IMR-90 (cell line): ENCODE measurements around the gene AMT. TPM values are rescaled to one million over a fixed set of nuclear protein-coding genes. Genes with fewer than 3 reads are reported as not detected.

ENCODE experiments used
- ATAC-seq: fragments of 200-7000 bp; cut with Tn5 transposase; 2 replicates; pipeline ENCODE4 v1.9.1; 2020; ENCODE audit warnings: low read depth, mild to moderate bottlenecking, moderate library complexity
- BruUV-seq: library from RNA; stranded (reverse); fragments of 400-500 nt; replicated peaks from 2 replicates; lab custom pipeline; 2021; lab: Mats Ljungman, UMichigan
- CTCF ChIA-PET: fragments of 300-600 bp; formaldehyde crosslinking; extraction: SDS; loops from one replicate; lab custom pipeline; 2021; ENCODE audit warnings: antibody characterized with exemption; lab: Yijun Ruan, JAX
- POLR2A ChIA-PET: fragments of 300-600 bp; sonication (Branson Sonifier 250); formaldehyde crosslinking; loops from one replicate; lab custom pipeline; 2022; ENCODE audit warnings: antibody characterized with exemption; ENCODE audit not compliant: unreplicated experiment; lab: Charles Lee
- DNase-seq: peaks from one replicate; pipeline ENCODE4 v3.0.0; 2013
- H2AFZ ChIP-seq: replicated peaks from 2 replicates; pipeline ENCODE3; 2013; ENCODE audit warnings: low read length, mild to moderate bottlenecking; ENCODE audit not compliant: poor library complexity
- H2AK5ac ChIP-seq: 2 replicates; pipeline ENCODE4 v1.6.1; 2013; ENCODE audit warnings: low read depth, low read length, inconsistent platforms
- H2AK9ac ChIP-seq: replicated peaks from 2 replicates; pipeline ENCODE3; 2013; ENCODE audit warnings: mild to moderate bottlenecking, low read depth, low read length, moderate library complexity; ENCODE audit not compliant: poor library complexity
- H2BK120ac ChIP-seq: 2 replicates; pipeline ENCODE4 v1.6.1; 2013; ENCODE audit warnings: low read depth, low read length, inconsistent platforms
- H2BK15ac ChIP-seq: 3 replicates; pipeline ENCODE4 v1.6.1; 2013; ENCODE audit warnings: low read depth, low read length, inconsistent platforms
- H2BK20ac ChIP-seq: 2 replicates; pipeline ENCODE4 v1.6.1; 2013; ENCODE audit warnings: low read depth, mild to moderate bottlenecking, inconsistent platforms, low read length, moderate library complexity
- H2BK5ac ChIP-seq: 2 replicates; pipeline ENCODE4 v1.6.1; 2013; ENCODE audit warnings: mild to moderate bottlenecking, low read depth, low read length, inconsistent platforms; ENCODE audit not compliant: poor library complexity, severe bottlenecking
- H3K14ac ChIP-seq: replicated peaks from 2 replicates; pipeline ENCODE4 v1.6.1; 2013; ENCODE audit warnings: low read depth, low read length, inconsistent platforms
- H3K18ac ChIP-seq: 2 replicates; pipeline ENCODE4 v1.6.1; 2013; ENCODE audit warnings: low read depth, low read length, control low read depth
- H3K23ac ChIP-seq: 2 replicates; pipeline ENCODE4 v1.6.1; 2013; ENCODE audit warnings: low read depth, low read length, inconsistent platforms
- H3K27ac ChIP-seq: 2 replicates; pipeline ENCODE4 v1.5.1; 2013; ENCODE audit warnings: mild to moderate bottlenecking, control low read depth, low read length; ENCODE audit not compliant: insufficient read depth
- H3K27me3 ChIP-seq: 2 replicates; pipeline ENCODE4 v1.6.1; 2013; ENCODE audit warnings: low read length; ENCODE audit not compliant: control insufficient read depth, insufficient read depth
- H3K36me3 ChIP-seq: 2 replicates; pipeline ENCODE4 v1.6.1; 2013; ENCODE audit warnings: low read length, mixed read lengths; ENCODE audit not compliant: control insufficient read depth, insufficient read depth
- H3K4ac ChIP-seq: 2 replicates; pipeline ENCODE4 v1.6.1; 2013; ENCODE audit warnings: low read depth, low read length, inconsistent platforms
- H3K4me1 ChIP-seq: 2 replicates; pipeline ENCODE4 v1.6.1; 2013; ENCODE audit warnings: low read length, mixed read lengths; ENCODE audit not compliant: control insufficient read depth, insufficient read depth
- H3K4me2 ChIP-seq: 2 replicates; pipeline ENCODE4 v1.6.1; 2013; ENCODE audit warnings: low read depth, mild to moderate bottlenecking, control low read depth, low read length, moderate library complexity
- H3K4me3 ChIP-seq: 2 replicates; pipeline ENCODE4 v1.5.1; 2013; ENCODE audit warnings: low read depth, mild to moderate bottlenecking, control low read depth, low read length, moderate library complexity; ENCODE audit not compliant: insufficient read depth
- H3K56ac ChIP-seq: 2 replicates; pipeline ENCODE4 v1.6.1; 2013; ENCODE audit warnings: low read length, inconsistent platforms; ENCODE audit not compliant: insufficient read depth; ENCODE audit errors: extremely low read depth
- H3K79me1 ChIP-seq, 2 experiments: 2 replicates each; pipeline ENCODE4 v1.6.1; 2013; ENCODE audit warnings: low read length in 2 of 2, inconsistent platforms in 1 of 2, low read depth in 1 of 2
- H3K9ac ChIP-seq: 2 replicates; pipeline ENCODE4 v1.6.1; 2013; ENCODE audit warnings: low read depth, low read length, control low read depth
- H3K9me1 ChIP-seq: 2 replicates; pipeline ENCODE4 v1.6.1; 2013; ENCODE audit warnings: low read length, inconsistent platforms; ENCODE audit not compliant: insufficient read depth
- H3K9me3 ChIP-seq: 2 replicates; pipeline ENCODE4 v1.6.1; 2013; ENCODE audit warnings: low read length; ENCODE audit not compliant: control insufficient read depth, insufficient read depth
- H4K20me1 ChIP-seq: 2 replicates; pipeline ENCODE4 v1.6.1; 2013; ENCODE audit warnings: low read length, inconsistent platforms; ENCODE audit not compliant: insufficient read depth
- H4K5ac ChIP-seq: 2 replicates; pipeline ENCODE4 v1.6.1; 2013; ENCODE audit warnings: mild to moderate bottlenecking, low read depth, low read length, control low read depth
- H4K8ac ChIP-seq, 2 experiments: 2 replicates each; pipeline ENCODE4 v1.6.1; 2013; ENCODE audit warnings: low read depth in 2 of 2, low read length in 2 of 2, control low read depth in 1 of 2, inconsistent platforms in 1 of 2
- H4K91ac ChIP-seq: 2 replicates; pipeline ENCODE4 v1.6.1; 2013; ENCODE audit warnings: low read depth, low read length, inconsistent platforms; ENCODE audit not compliant: insufficient read depth
- CEBPB ChIP-seq: IDR thresholded peaks from 2 replicates; pipeline ENCODE4 v1.6.1; 2012; ENCODE audit warnings: low read depth, low read length, improper control_type of control experiment
- CHD1 ChIP-seq: IDR thresholded peaks from 2 replicates; pipeline ENCODE4 v1.6.1; 2012; ENCODE audit warnings: low read depth, low read length, improper control_type of control experiment
- FOS ChIP-seq: fragments of 150-350 bp; IDR thresholded peaks from 2 replicates; pipeline ENCODE4 v1.6.1; 2016; ENCODE audit warnings: low read depth, low read length
- MAFK ChIP-seq: IDR thresholded peaks from 2 replicates; pipeline ENCODE4 v1.6.1; 2012; ENCODE audit warnings: low read depth, low read length, improper control_type of control experiment
- MAZ ChIP-seq: IDR thresholded peaks from 2 replicates; pipeline ENCODE4 v1.6.1; 2012; ENCODE audit warnings: low read depth, mild to moderate bottlenecking, low read length, improper control_type of control experiment, moderate library complexity, borderline replicate concordance
- MXI1 ChIP-seq: IDR thresholded peaks from 2 replicates; pipeline ENCODE4 v1.6.1; 2012; ENCODE audit warnings: low read depth, mild to moderate bottlenecking, low read length, moderate library complexity, borderline replicate concordance
- WGBS, 2 experiments: methylation state at CpG; one replicate each; pipeline versions ENCODE4 v1.1.5 to v1.1.7; 2013; ENCODE audit warnings: missing lambda C conversion rate in 2 of 2; ENCODE audit not compliant: insufficient read length in 1 of 2; ENCODE audit errors: extremely low coverage in 2 of 2; 5-methylcytosine and 5-hydroxymethylcytosine counted together
- dilution Hi-C: fragments of 300-500 bp; cut with HindIII; formaldehyde crosslinking; loops from one replicate; pipeline ENCODE4 v1.14.3; 2018; ENCODE audit warnings: low sequenced_read_pairs; ENCODE audit not compliant: unreplicated experiment
- in situ Hi-C: fragments of 300-500 bp; cut with MboI; formaldehyde crosslinking; loops from 3 replicates; pipeline ENCODE4 v1.14.3; 2019; ENCODE audit warnings: low sequenced_read_pairs, inconsistent platforms, mixed read lengths
- intact Hi-C: fragments of 100-400 bp; cut with micrococcal nuclease; formaldehyde crosslinking; loops from 2 replicates; pipeline ENCODE4 v1.10.0; 2022
- polyA plus RNA-seq, 3 experiments: library from polyadenylated mRNA; depleted of rRNA; stranded (reverse); fragments of >200 nt; gene quantifications; 2 replicates each; pipeline ENCODE4 v1.2.3, GENCODE V29; 2012; ENCODE audit warnings: low replicate concordance in 1 of 3
- total RNA-seq: library from RNA; depleted of rRNA; stranded (reverse); fragments of >200 nt; gene quantifications from 2 replicates; pipeline ENCODE4 v1.2.3, GENCODE V29; 2012

Gene AMT
- total and polyA plus RNA-seq, 2 of the 4 experiments (the other 2 are of a cell fraction): 0.36 to 5.5 TPM

DNA sequence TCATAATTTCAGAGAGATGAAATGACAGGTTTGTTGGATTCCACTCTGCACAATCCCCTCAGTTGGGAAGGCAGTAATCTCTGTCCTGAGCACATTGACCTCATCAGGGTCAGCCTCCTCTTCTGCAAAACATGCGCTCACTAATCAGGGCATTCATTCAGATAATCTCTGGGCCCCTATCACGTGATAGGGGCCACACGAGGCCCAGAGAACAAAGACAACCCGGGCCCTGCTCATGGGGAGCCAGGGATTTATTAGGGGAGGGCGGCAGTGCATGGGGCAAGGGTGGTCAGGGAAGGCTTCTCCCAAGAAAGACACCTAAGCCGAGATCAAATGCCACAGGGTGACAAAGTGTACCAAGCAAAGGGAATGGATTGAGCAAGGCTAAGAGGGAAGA lies 8.9 kb downstream of the AMT start:
- H3K23ac ChIP-seq: peak overlapping the region; percentile 91
- H2AK5ac ChIP-seq: peak overlapping the region; percentile 100
- peaks cover 30% of the 10 kb centered on the region for H4K20me1 ChIP-seq
- DNase-seq (no peak), ATAC-seq (no peak)
- TF ChIP-seq CHD1 (no peak), FOS (no peak), CEBPB (no peak), MAFK (no peak), MAZ (no peak), MXI1 (no peak)
- H3K4me1 ChIP-seq: peaks cover 9% of the 10 kb centered on the region
- 0 out of 2 replicates have a peak overlapping the region, but pooled peaks have one; percentile 81 for H4K5ac ChIP-seq
- peak overlapping the region; percentile 99 for H2AK9ac ChIP-seq
- H3K4me3 ChIP-seq: peak overlapping the region; percentile 67
- dilution Hi-C loops (no loop called here), in situ Hi-C loops (loop anchor here (5.0 kb wide), 1 partner anchor 61 kb away; no protein-coding TSS in a partner anchor), intact Hi-C loops (loop anchor here (5.0 kb wide), 1 partner anchor 259 kb away; the partner anchor contains the start of gene APEH)
- H4K91ac ChIP-seq: peak overlapping the region; percentile 97
- H3K79me1 ChIP-seq: peaks cover 12 to 56% of the 10 kb centered on the region in 2 experiments; a peak in 3 of 4 replicates
- no peaks in the 10 kb centered on the region for H3K27me3 ChIP-seq
- H2BK5ac ChIP-seq: peak overlapping the region; percentile 88
- peak overlapping the region; percentile 98 for H3K14ac ChIP-seq
- no peaks in the 10 kb centered on the region for H3K9me3 ChIP-seq
- 0 out of 3 replicates have a peak overlapping the region, but pooled peaks have one; percentile 34 for H2BK15ac ChIP-seq
- H3K18ac ChIP-seq: no peak overlapping the region
- H3K9me1 ChIP-seq: peaks cover 31% of the 10 kb centered on the region
- peak overlapping the region; percentile 93 for H2AFZ ChIP-seq
- H3K36me3 ChIP-seq: peaks cover 27% of the 10 kb centered on the region
- WGBS, 2 experiments: 100% methylated on average over 2 of the region's 6 CpGs; no CpG with 5 or more reads in 1 of the 2 experiments
- peak overlapping the region; percentile 96 for H3K4me2 ChIP-seq
- H3K56ac ChIP-seq: no peak overlapping the region
- H2BK120ac ChIP-seq: no peak overlapping the region
- ChIA-PET POLR2A (no interaction called here), CTCF (no interaction called here)
- H3K27ac ChIP-seq: no peak overlapping the region
- no TSS peak for BruUV-seq
- H3K9ac ChIP-seq: peak overlapping the region; percentile 94; the same call in 1 of the 2 replicates
- no peak overlapping the region for H2BK20ac ChIP-seq
- H3K4ac ChIP-seq: peak overlapping the region; percentile 98
- peak overlapping the region; percentile 95 to 97; a peak in 3 of 4 replicates for H4K8ac ChIP-seq
